Stimulated activated memory B cell treated with anti-CD40 and anti-IgM and Interleukin-4, amounts not matched to agents 10 μg/mL and 1 μg/mL and 100 μg/mL, for 72 hours (primary cell): ENCODE data around the gene NUP54.

Experiments
- ATAC-seq: fragments of 150-1000 bp; cut with Tn5 transposase; 2 replicates; pipeline ENCODE4 v1.10.0; 2021
- H3K27ac Mint-ChIP-seq: one replicate; pipeline ENCODE4 v1.8.0; 2022; ENCODE audit warnings: mild to moderate bottlenecking, mixed read lengths
- H3K27me3 Mint-ChIP-seq: one replicate; pipeline ENCODE4 v1.8.0; 2022; ENCODE audit warnings: mixed read lengths
- H3K36me3 Mint-ChIP-seq: one replicate; pipeline ENCODE4 v1.8.0; 2022; ENCODE audit warnings: mixed read lengths
- H3K4me1 Mint-ChIP-seq: one replicate; pipeline ENCODE4 v1.8.0; 2022; ENCODE audit warnings: mixed read lengths
- H3K4me3 Mint-ChIP-seq: one replicate; pipeline ENCODE4 v1.8.0; 2022; ENCODE audit warnings: mild to moderate bottlenecking, moderate library complexity, mixed read lengths
- H3K9me3 Mint-ChIP-seq: one replicate; pipeline ENCODE4 v1.8.0; 2022; ENCODE audit warnings: mixed read lengths

The NUP54 gene

GRCh38 chr4:76106442-76106841 is 41.8 kb downstream of the NUP54 start:
- H3K27me3 Mint-ChIP-seq: no peaks in the 10 kb centered on the region
- no peak overlapping the region for H3K27ac Mint-ChIP-seq
- no peak overlapping the region for H3K4me3 Mint-ChIP-seq

GRCh38 chr4:76105652-76106051 is 42.5 kb downstream of the NUP54 start:
- ATAC-seq: no peak
- no peaks in the 10 kb centered on the region for H3K27me3 Mint-ChIP-seq
- H3K4me1 Mint-ChIP-seq: no peaks in the 10 kb centered on the region
- no peaks in the 10 kb centered on the region for H3K36me3 Mint-ChIP-seq
- no peaks in the 10 kb centered on the region for H3K9me3 Mint-ChIP-seq
- no peak overlapping the region for H3K4me3 Mint-ChIP-seq
- H3K27ac Mint-ChIP-seq: no peak overlapping the region

More at GRCh38 chr4:76106442-76106841, 41.8 kb downstream of the NUP54 start:
- no peaks in the 10 kb centered on the region for H3K4me1 Mint-ChIP-seq
- no peaks in the 10 kb centered on the region for H3K36me3 Mint-ChIP-seq
- no peaks in the 10 kb centered on the region for H3K9me3 Mint-ChIP-seq
- ATAC-seq: no peak

DNA sequence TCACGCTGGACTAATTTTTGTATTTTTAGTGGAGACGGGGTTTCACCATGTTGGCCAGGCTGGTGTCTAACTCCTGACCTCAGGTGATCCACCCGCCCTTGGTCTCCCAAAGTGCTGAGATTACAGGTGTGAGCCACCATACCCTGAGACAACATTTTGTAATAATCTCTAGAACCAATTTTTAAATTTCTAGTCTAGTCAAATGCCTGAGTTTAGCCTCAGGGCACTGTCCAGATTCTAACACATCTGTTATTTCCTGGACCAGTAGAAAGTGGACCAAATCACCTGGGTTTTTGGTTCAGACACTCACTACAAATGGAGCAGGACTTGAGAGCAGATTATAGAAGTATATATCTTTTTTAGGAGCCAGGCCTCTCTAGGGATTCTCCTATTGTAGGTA is 52.1 kb downstream of the NUP54 start:
- peaks cover under 1% of the 10 kb centered on the region for H3K4me1 Mint-ChIP-seq
- no peaks in the 10 kb centered on the region for H3K9me3 Mint-ChIP-seq
- no peak for ATAC-seq
- no peaks in the 10 kb centered on the region for H3K36me3 Mint-ChIP-seq
- H3K27me3 Mint-ChIP-seq: no peaks in the 10 kb centered on the region
- no peak overlapping the region for H3K4me3 Mint-ChIP-seq
- H3K27ac Mint-ChIP-seq: no peak overlapping the region

DNA sequence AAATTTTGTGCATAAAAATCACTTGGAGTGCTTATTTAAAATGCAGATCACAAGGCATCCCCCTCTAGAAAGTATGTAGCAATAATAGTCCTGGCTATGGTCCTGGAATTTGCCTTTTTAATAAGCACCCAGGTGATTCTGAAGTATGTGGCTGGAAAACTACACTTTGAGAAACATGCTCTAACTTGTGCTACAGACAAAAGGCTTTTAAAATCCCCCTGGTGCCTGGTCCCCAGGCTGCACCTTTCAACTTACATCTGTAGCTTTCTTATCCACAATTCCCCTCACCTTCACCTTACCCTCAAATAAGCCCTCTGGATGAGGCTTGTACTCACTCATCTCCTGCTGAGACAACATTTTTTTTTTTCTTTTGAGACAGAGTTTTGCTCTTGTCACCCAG is 52.6 kb downstream of the NUP54 start:
- Mint-ChIP-seq H3K4me1 (peaks cover 5% of the 10 kb centered on the region), H3K4me3 (no peak overlapping the region), H3K27me3 (no peaks in the 10 kb centered on the region), H3K36me3 (no peaks in the 10 kb centered on the region), H3K27ac (no peak overlapping the region), H3K9me3 (no peaks in the 10 kb centered on the region)
- ATAC-seq: no peak

- Mint-ChIP-seq H3K4me1 (peaks cover 11% of the 10 kb centered on the region), H3K36me3 (no peaks in the 10 kb centered on the region), H3K9me3 (no peaks in the 10 kb centered on the region), H3K4me3 (no peak overlapping the region), H3K27ac (peak overlapping the region; percentile 20), H3K27me3 (no peaks in the 10 kb centered on the region)
- no peak for ATAC-seq
These were observed 57.1 kb downstream of the NUP54 start for GRCh38 chr4:76091052-76091451.

DNA sequence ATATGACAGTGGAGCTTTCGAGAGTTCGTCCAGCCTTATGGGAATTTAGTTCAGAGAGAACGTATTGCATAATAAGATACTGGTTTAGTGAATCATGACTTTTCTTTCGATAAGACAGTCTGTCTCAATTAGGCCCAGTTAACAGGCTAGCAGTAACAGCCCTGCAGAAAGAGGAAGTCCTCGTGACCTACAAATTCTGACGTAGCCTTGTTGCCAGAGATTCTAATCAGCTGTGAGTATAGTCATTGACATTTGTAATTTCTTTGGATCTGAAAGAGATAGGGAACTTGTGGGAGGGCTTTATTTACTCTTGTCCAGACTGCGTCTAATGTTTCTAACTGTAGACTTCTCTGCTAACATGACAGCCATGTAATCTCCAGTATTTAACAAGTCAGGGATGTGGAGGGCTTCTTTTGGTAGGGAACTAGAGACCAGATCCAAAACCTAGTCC is 57.9 kb downstream of the NUP54 start:
- Mint-ChIP-seq H3K4me1 (peaks cover 11% of the 10 kb centered on the region), H3K9me3 (no peaks in the 10 kb centered on the region), H3K36me3 (no peaks in the 10 kb centered on the region), H3K27me3 (no peaks in the 10 kb centered on the region), H3K4me3 (no peak overlapping the region), H3K27ac (peak overlapping the region; percentile 20)
- peak; percentile 96 for ATAC-seq

GRCh38 chr4:76088719-76089118 is 59.5 kb downstream of the NUP54 start:
- ATAC-seq: no peak
- Mint-ChIP-seq H3K27me3 (no peaks in the 10 kb centered on the region), H3K27ac (no peak overlapping the region), H3K36me3 (no peaks in the 10 kb centered on the region), H3K4me3 (no peak overlapping the region), H3K9me3 (no peaks in the 10 kb centered on the region), H3K4me1 (peaks cover 11% of the 10 kb centered on the region)

DNA sequence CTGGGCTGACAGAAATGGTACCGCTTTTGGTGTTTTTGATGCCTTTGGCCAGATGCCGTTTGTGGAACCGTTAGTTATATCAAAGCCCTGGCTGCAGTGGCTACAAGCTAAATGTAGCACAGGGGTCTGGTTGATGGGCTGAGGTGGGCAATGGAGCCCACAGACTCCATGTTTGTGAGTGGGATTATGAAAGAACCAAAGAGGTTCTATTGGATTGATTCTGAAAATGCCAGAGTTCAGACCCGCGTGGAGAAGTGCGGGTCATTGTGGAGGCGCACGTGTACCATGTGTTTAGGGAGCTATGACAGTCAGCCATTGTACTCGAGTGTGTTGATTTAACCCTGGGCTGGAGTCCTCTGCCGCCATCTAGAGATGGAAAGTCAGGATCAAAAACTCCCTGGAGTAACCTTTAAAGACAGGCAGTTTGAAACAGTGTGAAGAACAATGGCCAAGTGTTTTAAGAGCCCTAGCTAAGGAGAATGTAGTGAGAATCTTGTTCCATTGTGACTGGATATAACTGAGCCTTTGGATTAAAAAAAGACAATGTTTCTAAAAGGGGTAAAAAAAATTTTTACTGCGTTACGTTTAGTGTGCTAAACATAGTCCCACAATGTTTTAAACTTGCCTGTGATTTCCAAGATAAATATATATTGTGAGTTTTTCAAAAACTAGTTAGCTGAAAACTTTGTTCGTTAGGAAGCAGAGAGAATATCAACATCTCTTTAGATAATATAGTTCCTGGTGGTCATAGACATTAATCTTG is 61.0 kb downstream of the NUP54 start:
- H3K4me3 Mint-ChIP-seq: no peak overlapping the region
- H3K4me1 Mint-ChIP-seq: peaks cover 11% of the 10 kb centered on the region
- ATAC-seq: no peak
- no peaks in the 10 kb centered on the region for H3K36me3 Mint-ChIP-seq
- no peak overlapping the region for H3K27ac Mint-ChIP-seq
- no peaks in the 10 kb centered on the region for H3K27me3 Mint-ChIP-seq
- no peaks in the 10 kb centered on the region for H3K9me3 Mint-ChIP-seq

- Mint-ChIP-seq H3K36me3 (no peaks in the 10 kb centered on the region), H3K27ac (no peak overlapping the region), H3K9me3 (no peaks in the 10 kb centered on the region), H3K4me3 (no peak overlapping the region), H3K27me3 (peaks cover under 1% of the 10 kb centered on the region), H3K4me1 (no peaks in the 10 kb centered on the region)
- no peak for ATAC-seq
These were observed 63.7 kb downstream of the NUP54 start for GRCh38 chr4:76084542-76084941.

DNA sequence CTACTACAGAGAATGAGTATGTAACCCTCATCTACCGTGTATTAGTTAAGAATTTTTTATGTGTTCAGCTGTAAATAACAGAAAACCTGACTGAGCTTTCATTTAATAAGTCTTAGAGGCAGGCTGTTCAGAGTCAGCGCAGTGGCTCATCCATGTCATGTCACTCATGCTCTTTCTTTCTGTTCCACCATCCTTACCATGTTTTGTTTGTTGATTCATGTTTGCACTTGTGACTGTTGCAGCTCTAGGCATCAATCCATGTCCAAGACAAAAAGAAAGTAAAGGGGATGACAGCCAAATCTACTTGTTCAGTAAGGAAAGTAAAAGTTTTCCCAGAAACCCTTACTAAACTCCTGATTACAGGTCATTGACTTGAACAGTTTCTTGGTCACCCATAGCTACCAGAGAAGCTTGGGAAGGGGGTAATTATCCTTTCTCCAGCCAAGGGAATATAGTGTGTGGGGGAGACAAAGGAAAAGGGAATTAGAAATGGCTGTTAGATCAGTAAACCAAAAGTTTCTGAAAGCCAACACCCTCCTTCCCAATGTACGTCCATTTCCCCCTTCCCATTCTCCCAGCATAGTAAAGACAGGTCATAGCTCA is 64.7 kb downstream of the NUP54 start:
- ATAC-seq: no peak
- no peak overlapping the region for H3K27ac Mint-ChIP-seq
- H3K9me3 Mint-ChIP-seq: no peaks in the 10 kb centered on the region
- no peak overlapping the region for H3K4me3 Mint-ChIP-seq
- no peaks in the 10 kb centered on the region for H3K36me3 Mint-ChIP-seq
- peaks cover 11% of the 10 kb centered on the region for H3K27me3 Mint-ChIP-seq
- H3K4me1 Mint-ChIP-seq: no peaks in the 10 kb centered on the region

- ATAC-seq: no peak
- H3K27me3 Mint-ChIP-seq: peaks cover 15% of the 10 kb centered on the region
- no peak overlapping the region for H3K4me3 Mint-ChIP-seq
- no peaks in the 10 kb centered on the region for H3K36me3 Mint-ChIP-seq
- no peaks in the 10 kb centered on the region for H3K4me1 Mint-ChIP-seq
- no peak overlapping the region for H3K27ac Mint-ChIP-seq
- no peaks in the 10 kb centered on the region for H3K9me3 Mint-ChIP-seq
These were observed 70.1 kb downstream of the NUP54 start for GRCh38 chr4:76078033-76078613.

DNA sequence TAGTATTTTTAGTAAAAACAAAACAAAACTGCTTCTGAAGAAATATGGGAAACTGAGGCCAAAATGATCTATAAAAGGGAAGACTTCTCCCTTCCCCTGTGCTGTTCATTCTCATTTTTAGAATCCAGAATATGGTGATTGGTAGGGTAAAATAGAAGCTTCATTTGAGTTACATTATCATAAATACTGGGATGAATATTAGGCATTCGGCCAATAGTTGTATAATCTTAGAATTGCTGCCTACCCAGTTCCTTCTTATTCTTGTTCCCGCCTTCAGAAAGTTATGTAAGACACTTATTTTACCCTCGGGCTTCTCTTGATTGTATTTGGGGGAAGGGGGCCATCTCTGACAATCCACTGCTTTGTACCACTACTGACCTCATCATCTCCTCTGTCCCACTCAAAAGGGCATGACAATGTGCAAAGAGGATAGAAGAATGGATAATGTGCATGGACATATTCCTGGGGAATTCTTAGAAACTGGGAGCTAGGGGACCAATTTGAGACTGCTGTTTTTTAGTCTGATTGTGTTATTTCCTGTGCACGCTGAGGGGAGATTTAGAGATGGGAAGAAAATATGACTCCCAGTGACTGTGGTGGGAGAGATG is 73.1 kb downstream of the NUP54 start:
- Mint-ChIP-seq H3K4me1 (no peaks in the 10 kb centered on the region), H3K27ac (no peak overlapping the region), H3K9me3 (no peaks in the 10 kb centered on the region), H3K36me3 (no peaks in the 10 kb centered on the region), H3K4me3 (no peak overlapping the region), H3K27me3 (peaks cover 15% of the 10 kb centered on the region)
- no peak for ATAC-seq

- Mint-ChIP-seq H3K27ac (no peak within 1 kb of the TSS), H3K9me3 (no peaks in the 10 kb centered on the region), H3K4me3 (no peak within 1 kb of the TSS), H3K27me3 (peaks cover 14% of the 10 kb centered on the region), H3K4me1 (no peaks in the 10 kb centered on the region), H3K36me3 (no peaks in the 10 kb centered on the region)
- ATAC-seq: no peak
These were observed 73.7 kb downstream of the NUP54 start, which contains the start of gene ART3 for GRCh38 chr4:76074468-76074867. ART3 (plus strand) TSS chr4:76074709; CDS start chr4:76075890, 1,181 bp downstream.

DNA sequence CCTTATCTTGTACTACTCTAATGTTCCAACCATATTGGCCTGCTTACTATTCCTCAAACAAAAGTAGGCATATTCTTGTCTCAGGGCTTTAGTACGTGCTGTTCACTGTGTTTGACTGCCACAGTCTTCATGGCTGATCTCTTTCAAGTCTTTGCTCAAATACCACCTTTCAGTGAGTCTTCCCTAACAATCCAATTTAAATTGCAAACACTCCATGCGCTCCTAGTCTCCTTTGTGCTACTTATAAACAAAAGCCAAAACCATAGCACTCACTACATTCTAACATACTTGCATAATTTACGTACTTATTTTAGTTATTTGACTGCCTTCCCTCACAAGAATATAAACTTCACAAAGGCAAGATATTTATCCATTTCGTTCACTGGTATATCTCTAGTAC is 75.4 kb downstream of the NUP54 start:
- H3K36me3 Mint-ChIP-seq: no peaks in the 10 kb centered on the region
- no peak for ATAC-seq
- no peaks in the 10 kb centered on the region for H3K9me3 Mint-ChIP-seq
- no peak overlapping the region for H3K4me3 Mint-ChIP-seq
- H3K27me3 Mint-ChIP-seq: no peaks in the 10 kb centered on the region
- H3K4me1 Mint-ChIP-seq: no peaks in the 10 kb centered on the region
- no peak overlapping the region for H3K27ac Mint-ChIP-seq

- H3K36me3 Mint-ChIP-seq: no peaks in the 10 kb centered on the region
- peak; percentile 82 for ATAC-seq
- no peak overlapping the region for H3K27ac Mint-ChIP-seq
- H3K4me3 Mint-ChIP-seq: no peak overlapping the region
- no peaks in the 10 kb centered on the region for H3K9me3 Mint-ChIP-seq
- H3K4me1 Mint-ChIP-seq: peaks cover 4% of the 10 kb centered on the region
- H3K27me3 Mint-ChIP-seq: no peaks in the 10 kb centered on the region
These were observed 80.4 kb downstream of the NUP54 start for GRCh38 chr4:76067652-76068286.
